GM13976 (cell line): ENCODE results near the gene SGSM1.

Source experiments
- DNase-seq: peaks from one replicate; pipeline ENCODE4 v3.0.0; 2012; ENCODE audit warnings: low spot score
- in situ Hi-C: fragments of 300-500 bp; cut with MboI; formaldehyde crosslinking; loops from one replicate; pipeline ENCODE4 v1.12.0; 2022; ENCODE audit warnings: low sequenced_read_pairs, mixed read lengths, inconsistent platforms; ENCODE audit not compliant: unreplicated experiment
- TF ChIP-seq, protein P1 (sequence below): IDR thresholded peaks from 2 replicates; pipeline ENCODE4 v1.5.1; 2012; ENCODE audit warnings: borderline replicate concordance, mild to moderate bottlenecking; ENCODE audit not compliant: insufficient read depth; ENCODE audit errors: extremely low read depth, missing control alignments, control extremely low read depth

Gene SGSM1

DNA sequence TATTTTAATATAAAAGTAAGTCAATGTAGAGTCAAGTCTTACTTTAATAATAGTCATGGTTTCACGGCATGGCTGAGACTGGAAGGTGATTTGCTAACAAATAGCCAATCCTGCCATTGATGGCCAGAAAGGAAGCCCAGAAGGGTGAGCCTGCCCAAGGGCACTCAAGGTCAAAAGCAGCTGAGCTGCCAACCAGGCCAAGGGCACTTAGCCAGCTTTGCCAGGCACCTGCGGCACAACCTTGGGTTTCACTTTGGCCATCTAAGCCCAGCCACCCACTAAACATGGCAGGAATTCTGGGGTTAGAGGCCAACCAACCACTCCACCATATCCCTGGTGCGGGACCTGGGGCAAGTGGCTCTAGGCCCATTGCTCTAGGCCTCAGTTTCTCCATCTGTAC is 136.3 kb downstream of the SGSM1 start:
- TF ChIP-seq, protein P1, sequence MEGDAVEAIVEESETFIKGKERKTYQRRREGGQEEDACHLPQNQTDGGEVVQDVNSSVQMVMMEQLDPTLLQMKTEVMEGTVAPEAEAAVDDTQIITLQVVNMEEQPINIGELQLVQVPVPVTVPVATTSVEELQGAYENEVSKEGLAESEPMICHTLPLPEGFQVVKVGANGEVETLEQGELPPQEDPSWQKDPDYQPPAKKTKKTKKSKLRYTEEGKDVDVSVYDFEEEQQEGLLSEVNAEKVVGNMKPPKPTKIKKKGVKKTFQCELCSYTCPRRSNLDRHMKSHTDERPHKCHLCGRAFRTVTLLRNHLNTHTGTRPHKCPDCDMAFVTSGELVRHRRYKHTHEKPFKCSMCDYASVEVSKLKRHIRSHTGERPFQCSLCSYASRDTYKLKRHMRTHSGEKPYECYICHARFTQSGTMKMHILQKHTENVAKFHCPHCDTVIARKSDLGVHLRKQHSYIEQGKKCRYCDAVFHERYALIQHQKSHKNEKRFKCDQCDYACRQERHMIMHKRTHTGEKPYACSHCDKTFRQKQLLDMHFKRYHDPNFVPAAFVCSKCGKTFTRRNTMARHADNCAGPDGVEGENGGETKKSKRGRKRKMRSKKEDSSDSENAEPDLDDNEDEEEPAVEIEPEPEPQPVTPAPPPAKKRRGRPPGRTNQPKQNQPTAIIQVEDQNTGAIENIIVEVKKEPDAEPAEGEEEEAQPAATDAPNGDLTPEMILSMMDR = no peak
- DNase-seq = no peak
- in situ Hi-C loops = no loop called here

DNA sequence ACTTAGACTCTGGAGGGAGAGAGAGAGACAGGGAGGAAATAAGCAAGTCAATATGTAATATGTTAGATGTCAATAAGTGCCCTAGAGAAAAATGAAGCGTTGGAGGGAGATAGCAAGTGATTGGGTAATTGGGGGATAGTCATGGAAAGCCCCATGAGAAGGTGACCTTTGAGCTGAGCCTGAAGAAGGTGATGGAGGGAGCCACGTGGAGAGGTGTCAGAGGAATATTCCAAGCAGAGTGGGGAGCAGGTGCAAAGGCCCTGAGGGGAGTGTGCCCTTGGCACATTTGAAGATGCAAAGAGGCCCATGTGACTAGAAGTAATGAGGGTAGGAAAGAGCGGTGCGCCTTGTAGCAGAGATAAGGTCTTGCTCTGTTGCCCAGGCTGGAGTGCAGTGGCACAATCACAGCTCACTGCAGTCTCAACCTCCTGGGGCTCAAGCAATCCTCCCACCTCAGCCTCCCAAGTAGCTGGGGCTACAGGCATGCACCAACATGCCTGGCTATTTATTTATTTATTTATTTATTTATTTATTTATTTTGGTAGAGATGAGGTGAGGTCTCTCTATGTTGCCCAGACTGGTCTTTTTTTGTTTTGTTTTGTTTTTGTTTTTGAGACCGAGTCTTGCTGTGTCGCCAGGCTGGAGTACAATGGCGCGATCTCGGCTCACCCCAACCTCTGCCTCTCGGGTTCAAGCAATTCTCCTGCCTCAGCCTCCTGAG is 138.4 kb downstream of the SGSM1 start:
- TF ChIP-seq, protein P1 = no peak
- DNase-seq = no peak
- in situ Hi-C loops = no loop called here

DNA sequence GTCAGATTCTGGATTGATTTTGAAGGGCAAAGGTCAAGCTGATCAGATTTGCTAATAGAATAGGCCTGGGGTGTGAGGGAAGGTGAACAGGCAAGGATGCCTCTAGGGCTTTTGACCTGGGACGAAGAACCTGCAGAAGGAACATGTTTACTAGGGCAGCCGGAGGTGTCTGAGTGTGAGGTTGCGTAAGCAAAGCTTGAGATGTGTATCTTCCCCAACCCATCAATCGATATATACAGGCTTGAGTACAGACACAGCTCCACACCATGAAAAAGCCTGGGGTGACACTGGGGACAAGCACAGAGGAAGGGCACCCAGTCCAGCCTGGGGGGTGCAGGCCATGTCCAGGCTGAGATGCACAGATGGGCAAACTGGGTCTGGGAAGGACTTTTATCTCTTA is 139.4 kb downstream of the SGSM1 start:
- TF ChIP-seq, protein P1 = no peak
- no peak for DNase-seq
- in situ Hi-C loops = loop anchor here (5.0 kb wide), 1 partner anchor 97 kb away; no protein-coding TSS in a partner anchor

DNA sequence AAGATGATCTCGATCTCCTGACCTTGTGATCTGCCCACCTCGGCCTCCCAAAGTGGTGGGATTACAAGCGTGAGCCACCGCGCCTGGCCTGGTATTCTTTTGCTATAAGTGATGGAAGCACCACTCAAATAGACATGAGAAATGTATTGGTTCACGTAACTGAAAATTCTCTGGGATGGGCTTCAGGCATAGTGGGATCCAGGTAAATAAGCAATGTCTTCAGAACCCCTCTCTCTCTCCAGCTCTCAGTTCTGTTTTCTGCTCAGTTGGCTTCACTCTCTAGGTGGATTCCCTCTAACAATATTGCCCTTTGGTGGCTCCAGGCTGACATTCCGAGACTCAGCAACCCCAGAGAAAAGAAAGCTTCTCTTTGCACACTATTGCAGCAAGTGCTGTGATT is 141.4 kb downstream of the SGSM1 start:
- TF ChIP-seq, protein P1 = no peak
- DNase-seq = no peak
- in situ Hi-C loops = loop anchor here (5.0 kb wide), 1 partner anchor 95 kb away; no protein-coding TSS in a partner anchor

DNA sequence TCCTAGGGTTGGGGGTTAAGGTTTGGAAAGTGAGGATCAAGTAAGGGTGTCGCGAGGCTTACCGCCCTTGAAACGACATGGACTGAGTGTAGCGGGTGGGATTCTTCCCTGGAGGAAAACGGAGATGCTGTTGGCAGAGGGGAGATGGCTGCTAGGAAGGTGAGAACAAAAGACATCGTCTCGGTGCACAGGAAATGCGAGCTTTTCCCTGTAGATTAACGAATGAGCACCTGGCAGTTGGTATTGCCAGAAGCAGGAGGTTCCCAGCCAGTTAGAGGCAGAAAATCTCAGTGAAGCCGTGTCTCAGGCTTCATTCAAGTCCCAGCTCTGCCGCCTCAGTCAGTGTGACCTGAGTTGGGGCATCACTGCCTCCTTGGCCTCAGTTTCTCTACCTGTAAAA is 141.9 kb downstream of the SGSM1 start:
- TF ChIP-seq, protein P1 = no peak
- DNase-seq = no peak
- in situ Hi-C loops = loop anchor here (5.0 kb wide), 1 partner anchor 94 kb away; no protein-coding TSS in a partner anchor

DNA sequence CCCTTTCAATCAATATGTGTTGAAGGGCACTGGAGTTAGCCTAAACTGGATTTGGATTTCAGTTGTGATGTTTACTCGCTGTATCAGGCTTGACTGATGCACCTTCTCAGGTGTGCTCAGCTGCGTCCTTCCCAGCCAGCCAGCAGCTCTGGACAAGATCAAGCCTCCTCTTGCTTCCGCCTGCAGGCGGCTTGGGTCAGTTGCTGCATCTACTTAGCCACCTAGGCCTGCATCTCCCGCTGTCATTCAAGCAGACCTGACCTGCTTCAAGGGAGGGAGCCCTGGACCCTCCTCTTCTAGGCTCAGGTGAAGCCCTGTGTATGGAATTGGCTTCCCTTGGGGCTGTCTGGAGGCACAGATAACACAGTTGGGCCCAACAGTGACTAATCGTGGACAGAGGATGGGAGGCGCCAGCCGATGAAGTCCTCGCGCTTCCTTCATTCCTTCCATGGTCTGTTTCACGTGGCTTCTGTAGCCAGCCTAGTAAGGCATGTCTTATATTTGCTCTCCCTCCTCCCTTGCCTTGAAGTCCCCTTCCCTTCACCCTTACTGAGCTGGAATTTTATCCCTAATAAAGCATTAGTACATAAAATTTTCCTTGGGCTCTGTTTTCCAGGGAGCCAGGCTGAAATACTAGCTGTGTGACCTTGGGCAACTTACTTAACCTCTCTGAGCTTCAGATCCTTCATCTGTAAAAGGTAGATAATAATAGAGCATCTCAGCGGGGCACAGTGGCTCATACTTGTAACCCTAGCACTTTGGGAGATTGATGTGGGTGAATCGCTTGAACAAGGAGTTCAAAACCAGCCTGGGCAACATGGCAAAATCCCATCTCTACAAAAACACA is 142.6 kb downstream of the SGSM1 start:
- in situ Hi-C loops = loop anchor here (5.0 kb wide), 1 partner anchor 94 kb away; no protein-coding TSS in a partner anchor
- DNase-seq = no peak
- TF ChIP-seq, protein P1 = no peak
